ENCODE measurements around the gene SOX15. TPM values are rescaled to one million over a fixed set of nuclear protein-coding genes. Genes with fewer than 3 reads are reported as not detected.

SOX15 gene
- total and polyA plus RNA-seq, 7 experiments from 2014 or later = 0.44 to 1.6 (median 0.56) TPM; not detected in 2

DNA sequence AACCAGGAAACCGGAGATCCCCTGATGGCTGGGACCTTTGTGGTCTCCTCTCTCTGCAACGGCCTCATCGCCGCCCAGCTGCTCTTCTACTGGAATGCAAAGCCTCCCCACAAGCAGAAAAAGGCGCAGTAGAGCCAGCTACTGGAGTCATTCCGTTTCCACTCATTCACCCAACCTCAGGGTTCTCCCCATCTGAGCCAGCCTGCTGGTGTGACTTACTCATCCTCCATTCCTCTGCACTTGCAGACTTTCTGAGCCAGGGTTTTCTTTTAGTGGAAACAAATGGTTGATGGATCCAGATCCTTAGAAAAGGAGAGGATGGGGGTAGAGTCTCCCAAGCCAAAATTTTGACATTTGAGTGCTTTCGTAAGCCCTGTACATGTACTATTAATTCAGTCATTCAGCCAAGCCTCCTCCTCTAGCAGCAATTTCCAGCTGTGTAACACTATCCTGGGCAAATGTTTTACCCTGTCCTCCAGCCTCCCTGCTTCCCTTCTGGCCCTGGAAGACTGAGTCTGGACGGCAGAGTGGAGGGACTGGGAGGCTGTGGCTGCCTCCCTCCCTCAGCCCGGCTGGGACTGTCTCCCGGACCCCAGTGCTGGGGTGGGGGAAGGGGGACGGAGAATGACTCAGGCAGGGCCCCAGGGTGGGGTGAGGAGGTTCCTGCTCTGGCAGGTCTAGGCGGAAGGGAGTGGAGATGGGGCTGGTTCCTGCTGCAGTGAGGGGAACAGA lies 2.3 kb downstream of the SOX15 start:
- no peak overlapping the region for H3K4me3 ChIP-seq (ENCODE audit: low read length)
- peaks cover 17 to 22% of the 10 kb centered on the region in 2 donors for H3K4me1 ChIP-seq (ENCODE audit: control insufficient read depth in 2 of 2, insufficient read depth in 2 of 2, low read length in 2 of 2)
- no peaks in the 10 kb centered on the region for H3K9me3 ChIP-seq (ENCODE audit: control insufficient read depth in 2 of 3, low read length in 3 of 3)
- H3K27ac ChIP-seq (ENCODE audit: low read depth, low read length) = no peak overlapping the region
- no peak for DNase-seq
- Mint-ChIP-seq H3K9me3 (no peaks in the 10 kb centered on the region), H3K4me3 (peak overlapping the region in 1 of 10 donors; percentile 17), H3K36me3 (peaks cover 0 to 20% (median 3%) of the 10 kb centered on the region in 5 donors), H3K27me3 (no peaks in the 10 kb centered on the region), H3K27ac (peak overlapping the region in 3 of 9 donors; percentile 16 to 38 (median 18)), H3K4me1 (peaks cover 15 to 27% (median 22%) of the 10 kb centered on the region in 7 donors)
- CTCF ChIA-PET = interaction anchor here (1.1 to 1.4 kb wide), 2 partner anchors 13 to 64 kb away, joined by 4 to 6 read pairs; no protein-coding TSS in a partner anchor
- POLR2A ChIA-PET = interaction anchor here (0.6 to 4.7 kb wide), 6 partner anchors 14 to 227 kb away, joined by 3 to 34 read pairs (median 4); partner anchors contain the start of genes FXR2, WRAP53 and ZBTB4
- no peaks in the 10 kb centered on the region for H3K27me3 ChIP-seq (ENCODE audit: control insufficient read depth in 2 of 2, insufficient read depth in 2 of 2, low read length in 2 of 2)
- intact Hi-C loops (cut with micrococcal nuclease) = loop anchor here in 1 of 2 donors (2.0 kb wide), 2 partner anchors 15 to 65 kb away; no protein-coding TSS in a partner anchor
- H3K36me3 ChIP-seq (ENCODE audit: control insufficient read depth in 2 of 3, insufficient read depth in 3 of 3, low read length in 3 of 3) = peaks cover 0 to 47% (median 19%) of the 10 kb centered on the region in 3 experiments
- ATAC-seq = no peak

GRCh38 chr17:7586673-7587419 lies 3.0 kb downstream of the SOX15 start:
- H3K9me3 ChIP-seq (ENCODE audit: control insufficient read depth in 2 of 3, low read length in 3 of 3) = no peaks in the 10 kb centered on the region
- CTCF ChIA-PET = interaction anchor here (0.7 to 1.4 kb wide), 3 partner anchors 13 to 64 kb away, joined by 3 to 6 read pairs (median 4); no protein-coding TSS in a partner anchor
- ATAC-seq (no peak), DNase-seq (no peak)
- no peak overlapping the region for H3K27ac ChIP-seq (ENCODE audit: low read depth, low read length)
- POLR2A ChIA-PET = interaction anchor here (0.6 to 6.8 kb wide), 6 partner anchors 13 to 226 kb away, joined by 3 to 108 read pairs (median 4); partner anchors contain the start of genes FXR2 and WRAP53
- peaks cover 0 to 40% (median 11%) of the 10 kb centered on the region in 3 experiments for H3K36me3 ChIP-seq (ENCODE audit: control insufficient read depth in 2 of 3, insufficient read depth in 3 of 3, low read length in 3 of 3)
- H3K27me3 Mint-ChIP-seq = no peaks in the 10 kb centered on the region
- intact Hi-C loops (cut with micrococcal nuclease) = no loop called here
- H3K9me3 Mint-ChIP-seq = no peaks in the 10 kb centered on the region
- H3K36me3 Mint-ChIP-seq = peaks cover 0 to 16% (median 3%) of the 10 kb centered on the region in 5 donors
- H3K27ac Mint-ChIP-seq = peak overlapping the region in 2 of 9 donors; percentile 8 to 38
- H3K4me1 ChIP-seq (ENCODE audit: control insufficient read depth in 2 of 2, insufficient read depth in 2 of 2, low read length in 2 of 2) = peaks cover 17 to 29% of the 10 kb centered on the region in 2 donors
- peaks cover 21 to 35% (median 28%) of the 10 kb centered on the region in 7 donors for H3K4me1 Mint-ChIP-seq
- H3K4me3 Mint-ChIP-seq = peak overlapping the region in 2 of 10 donors; percentile 17 to 41
- no peaks in the 10 kb centered on the region for H3K27me3 ChIP-seq (ENCODE audit: control insufficient read depth in 2 of 2, insufficient read depth in 2 of 2, low read length in 2 of 2)
- no peak overlapping the region for H3K4me3 ChIP-seq (ENCODE audit: low read length)

DNA sequence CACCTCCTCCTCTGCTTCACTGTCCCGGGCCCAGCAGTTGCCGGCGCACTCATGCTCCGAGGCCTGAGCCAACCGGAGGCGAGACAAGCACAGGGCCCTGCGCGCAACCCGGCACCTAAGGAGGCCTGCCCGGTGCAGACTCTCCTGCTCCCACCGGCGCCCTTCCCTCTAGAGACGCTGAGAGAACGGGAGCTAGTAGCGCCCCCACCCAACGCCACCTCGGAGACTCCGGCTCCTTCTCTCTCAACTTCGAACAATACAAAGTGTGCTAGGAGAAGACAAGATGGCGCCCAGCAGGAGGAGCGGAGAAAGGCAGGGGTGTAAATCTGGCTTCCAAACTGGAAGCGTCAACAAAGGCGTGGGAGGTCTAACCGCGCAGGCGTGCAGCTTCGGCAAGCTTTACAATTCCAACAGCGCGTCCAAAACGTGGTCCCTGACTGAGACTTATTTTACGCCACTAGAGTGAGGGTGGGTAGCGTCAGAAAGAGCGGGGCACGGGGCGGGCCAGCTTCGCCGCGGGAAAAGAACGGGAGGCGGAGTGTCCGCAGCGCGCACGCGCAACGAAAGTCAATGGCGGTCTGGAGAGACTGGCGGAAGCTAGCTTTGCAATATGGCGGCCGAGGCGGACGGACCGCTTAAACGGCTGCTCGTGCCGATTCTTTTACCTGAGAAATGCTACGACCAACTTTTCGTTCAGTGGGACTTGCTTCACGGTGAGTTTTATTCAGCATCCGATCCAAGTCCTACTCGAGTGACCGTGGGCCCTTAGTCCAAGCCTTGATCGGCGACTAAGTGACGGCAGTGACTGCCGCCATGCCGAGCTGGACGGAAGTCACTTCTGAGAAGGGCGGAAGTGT lies 6.4 kb downstream of the SOX15 start, which contains the start of gene MPDU1:
Gene MPDU1, plus strand, starts transcription at position 600 of the 857 bp plus-strand sequence. Its CDS starts 11 bp downstream, at position 611.
- Mint-ChIP-seq H3K27ac (peak within 1 kb of the TSS; percentile 98 to 100 (median 100)), H3K9me3 (peaks cover 0 to 6% (median 0%) of the 10 kb centered on the region in 11 donors), H3K36me3 (peaks cover 0 to 19% (median 5%) of the 10 kb centered on the region in 5 donors), H3K4me1 (peaks cover 33 to 60% (median 55%) of the 10 kb centered on the region in 7 donors), H3K27me3 (no peaks in the 10 kb centered on the region), H3K4me3 (peak within 1 kb of the TSS; percentile 89 to 100 (median 99))
- intact Hi-C loops (cut with micrococcal nuclease) = loop anchor here (1.0 kb wide), 8 partner anchors 10 to 331 kb away; partner anchors contain the start of genes SENP3 (in 2 of the 2), ELP5 (in 1 of the 2), FXR2 (in 1 of the 2) and POLR2A (in 1 of the 2)
- ATAC-seq = peak; percentile 80
- H3K9me3 ChIP-seq (ENCODE audit: control insufficient read depth in 2 of 3, low read length in 3 of 3) = no peaks in the 10 kb centered on the region
- H3K4me1 ChIP-seq (ENCODE audit: control insufficient read depth in 2 of 2, insufficient read depth in 2 of 2, low read length in 2 of 2) = peaks cover 28 to 35% of the 10 kb centered on the region in 2 donors
- ChIA-PET CTCF (interaction anchor here (0.5 to 2.8 kb wide), 10 partner anchors 23 to 511 kb away, joined by 3 to 18 read pairs (median 4); partner anchors contain the start of genes FXR2, SENP3 and TP53), POLR2A (interaction anchor here (0.6 to 6.8 kb wide), 29 partner anchors 10 to 573 kb away, joined by 3 to 108 read pairs (median 5); partner anchors contain the start of genes CTDNEP1, ELP5, FXR2 and GPS2)
- H3K36me3 ChIP-seq (ENCODE audit: control insufficient read depth in 2 of 3, insufficient read depth in 3 of 3, low read length in 3 of 3) = peaks cover 0 to 29% (median 5%) of the 10 kb centered on the region in 3 experiments
- peak within 1 kb of the TSS; percentile 95 for H3K27ac ChIP-seq (ENCODE audit: low read depth, low read length)
- H3K4me3 ChIP-seq (ENCODE audit: low read length) = peak within 1 kb of the TSS; percentile 100
- DNase-seq = peak; percentile 89 to 98 (median 97)
- no peaks in the 10 kb centered on the region for H3K27me3 ChIP-seq (ENCODE audit: control insufficient read depth in 2 of 2, insufficient read depth in 2 of 2, low read length in 2 of 2)

DNA sequence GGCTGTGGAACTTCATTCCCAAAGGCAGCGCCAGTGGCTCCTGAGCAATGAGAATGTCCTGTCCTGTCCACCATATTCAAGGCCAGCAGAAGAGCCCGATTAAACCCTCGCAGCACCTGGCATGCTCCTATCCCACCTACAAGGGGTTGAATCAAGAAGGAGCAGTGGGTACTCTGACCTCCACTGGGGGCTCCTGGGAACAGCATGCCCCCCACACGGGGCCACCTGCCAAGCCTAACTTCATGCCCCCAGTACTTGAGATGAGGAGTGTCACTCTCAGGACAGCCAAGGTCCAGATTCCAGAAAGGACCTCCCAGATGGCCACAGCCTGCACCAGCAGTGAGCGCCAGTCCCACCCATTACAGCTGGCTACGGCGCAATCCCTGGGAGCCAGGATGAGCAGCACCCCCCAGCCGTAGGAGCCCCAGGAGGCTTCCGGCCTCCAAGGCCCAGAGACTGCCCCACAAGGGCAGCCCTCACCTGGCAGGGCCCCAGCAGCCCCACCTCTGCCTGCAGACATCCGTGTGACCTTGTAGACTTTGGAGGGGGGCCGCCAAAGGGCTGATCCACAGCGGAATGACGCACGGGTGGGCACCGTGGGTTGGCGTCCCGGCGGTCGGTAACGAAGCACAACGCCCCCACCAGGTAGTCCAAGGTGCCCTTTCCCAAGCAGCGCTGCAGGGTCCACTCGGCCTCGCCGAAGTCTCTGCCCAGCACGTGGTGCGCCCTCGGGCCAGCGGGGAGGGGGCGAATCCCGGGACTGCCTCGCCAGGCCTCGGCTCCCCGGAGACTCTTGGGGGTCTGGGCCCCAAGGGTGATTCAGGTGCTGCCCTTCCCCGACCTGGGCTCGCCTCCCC lies 7.3 kb downstream of the SOX15 start:
- no peak for ATAC-seq
- peak overlapping the region; percentile 95 for H3K27ac ChIP-seq (ENCODE audit: low read depth, low read length)
- H3K36me3 ChIP-seq (ENCODE audit: control insufficient read depth in 2 of 3, insufficient read depth in 3 of 3, low read length in 3 of 3) = peaks cover 7 to 29% (median 7%) of the 10 kb centered on the region in 3 experiments
- ChIA-PET CTCF (interaction anchor here (0.6 to 2.8 kb wide), 9 partner anchors 22 to 511 kb away, joined by 3 to 18 read pairs (median 3); partner anchors contain the start of genes FXR2, SENP3 and TP53), POLR2A (interaction anchor here (1.2 to 6.8 kb wide), 13 partner anchors 9 to 547 kb away, joined by 3 to 108 read pairs (median 15); partner anchors contain the start of genes FXR2, GPS2, SENP3 and SLC16A13)
- H3K4me3 Mint-ChIP-seq = peak overlapping the region; percentile 48 to 100 (median 81)
- no peaks in the 10 kb centered on the region for H3K27me3 Mint-ChIP-seq
- peaks cover 2 to 25% (median 10%) of the 10 kb centered on the region in 5 donors for H3K36me3 Mint-ChIP-seq
- peaks cover 28 to 35% of the 10 kb centered on the region in 2 donors for H3K4me1 ChIP-seq (ENCODE audit: control insufficient read depth in 2 of 2, insufficient read depth in 2 of 2, low read length in 2 of 2)
- H3K4me1 Mint-ChIP-seq = peaks cover 33 to 68% (median 62%) of the 10 kb centered on the region in 7 donors
- peak in 1 of 9 donors; percentile 24 for DNase-seq
- intact Hi-C loops (cut with micrococcal nuclease) = loop anchor here (1.0 kb wide), 6 partner anchors 9 to 106 kb away; partner anchors contain the start of genes FXR2 (in 1 of the 2), POLR2A (in 1 of the 2), SENP3 (in 1 of the 2) and WRAP53 (in 1 of the 2)
- peak overlapping the region; percentile 100 for H3K4me3 ChIP-seq (ENCODE audit: low read length)
- H3K27me3 ChIP-seq (ENCODE audit: control insufficient read depth in 2 of 2, insufficient read depth in 2 of 2, low read length in 2 of 2) = no peaks in the 10 kb centered on the region
- H3K9me3 ChIP-seq (ENCODE audit: control insufficient read depth in 2 of 3, low read length in 3 of 3) = no peaks in the 10 kb centered on the region
- peak overlapping the region; percentile 75 to 100 (median 98) for H3K27ac Mint-ChIP-seq
- peaks cover 0 to 7% (median 0%) of the 10 kb centered on the region in 11 donors for H3K9me3 Mint-ChIP-seq

Data from naive thymus-derived CD4-positive, alpha-beta T cell (primary cell).